Measurements from ENCODE around the gene RNF215.

The RNF215 gene

DNA sequence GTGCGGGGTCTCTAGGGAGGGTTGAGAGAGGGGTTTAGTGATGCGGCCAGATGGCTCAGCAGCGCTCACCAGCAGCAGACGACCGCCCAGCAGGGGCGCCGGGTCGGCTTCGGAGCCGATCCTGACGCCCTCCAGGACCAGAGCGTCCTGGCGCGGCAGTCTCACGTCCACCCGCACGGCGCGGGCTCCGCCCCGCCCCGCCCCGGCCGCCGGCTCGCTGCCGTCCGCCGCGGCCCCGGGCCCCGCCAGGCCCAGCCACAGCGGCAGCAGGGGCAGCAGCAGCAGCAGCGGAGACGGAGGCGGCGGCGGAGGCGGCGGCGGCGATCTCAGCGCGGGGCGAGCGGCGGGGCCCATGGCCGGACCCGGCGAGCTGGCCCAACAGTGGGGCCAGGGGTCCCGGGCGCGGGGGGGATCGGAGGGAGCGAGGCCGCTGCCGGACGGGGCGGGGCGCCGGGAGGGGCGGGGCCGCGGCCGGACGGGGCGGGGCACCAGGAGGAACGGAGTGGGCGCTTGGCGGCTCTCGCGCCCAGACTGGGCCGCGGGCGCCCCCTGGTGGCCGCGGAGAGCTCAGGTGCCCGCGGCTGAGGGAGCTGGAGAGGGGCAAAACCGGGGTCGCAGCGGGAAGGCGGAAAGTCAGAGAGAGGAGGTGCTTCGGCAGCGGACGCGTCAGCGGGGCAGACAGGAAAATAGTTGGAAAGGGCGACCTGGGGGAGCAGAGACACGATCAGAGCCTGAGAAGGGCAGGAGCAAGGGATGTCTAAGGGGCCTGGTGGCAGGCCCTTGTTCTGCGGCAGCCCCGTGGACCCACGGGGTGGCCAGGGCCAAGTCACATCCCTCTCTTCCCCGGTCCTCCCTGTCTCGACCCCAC is at the start of gene RNF215:
Gene RNF215 (minus strand): TSS at position 452 of the 868 bp plus-strand sequence. CDS start 98 bp downstream, at position 354.
- peak within 1 kb of the TSS; percentile 62 to 74 for H3K4me3 ChIP-seq (replicated peaks in 1 of 2; ENCODE audit: low read depth in 2 of 2, low read length in 2 of 2)
- peak; percentile 75 to 85 for DNase-seq (ENCODE audit: low read depth in 2 of 2)
- TF ChIP-seq, protein P1, sequence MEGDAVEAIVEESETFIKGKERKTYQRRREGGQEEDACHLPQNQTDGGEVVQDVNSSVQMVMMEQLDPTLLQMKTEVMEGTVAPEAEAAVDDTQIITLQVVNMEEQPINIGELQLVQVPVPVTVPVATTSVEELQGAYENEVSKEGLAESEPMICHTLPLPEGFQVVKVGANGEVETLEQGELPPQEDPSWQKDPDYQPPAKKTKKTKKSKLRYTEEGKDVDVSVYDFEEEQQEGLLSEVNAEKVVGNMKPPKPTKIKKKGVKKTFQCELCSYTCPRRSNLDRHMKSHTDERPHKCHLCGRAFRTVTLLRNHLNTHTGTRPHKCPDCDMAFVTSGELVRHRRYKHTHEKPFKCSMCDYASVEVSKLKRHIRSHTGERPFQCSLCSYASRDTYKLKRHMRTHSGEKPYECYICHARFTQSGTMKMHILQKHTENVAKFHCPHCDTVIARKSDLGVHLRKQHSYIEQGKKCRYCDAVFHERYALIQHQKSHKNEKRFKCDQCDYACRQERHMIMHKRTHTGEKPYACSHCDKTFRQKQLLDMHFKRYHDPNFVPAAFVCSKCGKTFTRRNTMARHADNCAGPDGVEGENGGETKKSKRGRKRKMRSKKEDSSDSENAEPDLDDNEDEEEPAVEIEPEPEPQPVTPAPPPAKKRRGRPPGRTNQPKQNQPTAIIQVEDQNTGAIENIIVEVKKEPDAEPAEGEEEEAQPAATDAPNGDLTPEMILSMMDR (IDR thresholded peaks at IDR 0.05; ENCODE audit: low read depth, low read length), result peak; percentile 50

DNA sequence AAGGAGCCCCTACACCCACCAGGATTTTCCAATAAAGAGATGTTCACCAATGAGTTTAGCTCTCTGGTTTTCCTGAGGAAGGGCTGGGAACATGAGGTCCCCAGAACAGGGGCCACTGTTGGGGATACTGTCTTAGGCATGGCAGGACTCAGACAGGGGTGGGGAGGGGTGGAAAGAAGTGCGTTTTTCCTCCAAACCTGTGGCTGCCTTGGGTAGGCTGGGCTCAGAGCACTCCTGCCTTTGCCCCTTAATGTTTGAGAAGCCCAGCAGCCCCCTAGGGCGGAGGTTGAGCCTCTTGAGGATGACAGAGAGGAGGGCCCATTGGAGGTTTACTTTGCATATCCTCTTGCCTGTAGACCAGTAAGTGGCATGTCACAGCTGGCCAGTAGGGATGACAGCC is 49.0 kb upstream of the RNF215 start:
- H3K4me3 ChIP-seq (replicated peaks in 1 of 2; ENCODE audit: low read depth in 2 of 2, low read length in 2 of 2), result no peak overlapping the region
- TF ChIP-seq, protein P1 (IDR thresholded peaks at IDR 0.05; ENCODE audit: low read depth, low read length), result no peak

GRCh38 chr22:30435674-30436126 is 48.5 kb upstream of the RNF215 start:
- no peak overlapping the region for H3K4me3 ChIP-seq (replicated peaks in 1 of 2; ENCODE audit: low read depth in 2 of 2, low read length in 2 of 2)
- DNase-seq (ENCODE audit: low read depth in 2 of 2), result no peak
- TF ChIP-seq, protein P1 (IDR thresholded peaks at IDR 0.05; ENCODE audit: low read depth, low read length), result no peak

More for the DNA sequence above, 49.0 kb upstream of the RNF215 start:
- no peak for DNase-seq (ENCODE audit: low read depth in 2 of 2)

DNA sequence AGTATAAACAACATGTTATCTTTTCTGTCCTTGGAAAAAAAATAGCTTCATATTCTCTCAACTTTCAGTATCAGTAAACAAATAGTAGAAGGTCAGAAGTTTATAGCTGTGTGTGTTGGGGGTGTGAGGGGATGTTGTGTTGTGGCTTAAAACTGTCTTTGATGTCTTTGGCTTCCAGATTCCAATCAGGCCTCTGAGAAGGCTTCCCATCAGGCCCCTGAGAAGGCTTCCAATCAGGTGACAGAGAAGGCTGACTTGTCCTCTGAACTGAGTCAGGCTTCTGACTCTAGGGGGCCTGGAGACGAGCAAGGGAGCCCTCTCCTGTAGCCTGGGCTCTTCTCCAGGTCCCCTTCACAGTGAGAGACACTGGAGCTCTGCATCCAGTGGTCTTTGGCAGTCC is 47.6 kb upstream of the RNF215 start:
- TF ChIP-seq, protein P1 (IDR thresholded peaks at IDR 0.05; ENCODE audit: low read depth, low read length), result no peak
- H3K4me3 ChIP-seq (replicated peaks in 1 of 2; ENCODE audit: low read depth in 2 of 2, low read length in 2 of 2), result no peak overlapping the region
- no peak for DNase-seq (ENCODE audit: low read depth in 2 of 2)

DNA sequence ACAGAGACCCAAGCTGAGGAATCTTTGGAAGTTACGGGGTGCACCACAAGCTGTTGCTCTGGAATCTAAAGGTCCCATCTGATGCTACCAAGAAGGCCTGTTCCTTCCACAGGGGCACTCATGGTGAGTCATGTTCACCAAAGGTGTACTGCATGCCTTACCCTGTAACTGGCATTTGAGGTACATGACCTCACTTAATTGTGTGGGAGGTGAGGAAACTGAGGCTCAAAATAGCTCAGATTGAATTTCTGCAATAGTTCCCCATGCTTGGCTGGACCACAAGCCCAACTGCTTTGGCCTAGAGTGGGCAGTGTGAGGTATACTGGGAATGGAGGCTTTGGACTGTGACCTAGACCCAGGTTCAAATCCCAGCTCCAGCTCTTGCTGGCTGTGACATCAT is 46.6 kb upstream of the RNF215 start:
- H3K4me3 ChIP-seq (replicated peaks in 1 of 2; ENCODE audit: low read depth in 2 of 2, low read length in 2 of 2), result no peak overlapping the region
- DNase-seq (ENCODE audit: low read depth in 2 of 2), result no peak
- TF ChIP-seq, protein P1 (IDR thresholded peaks at IDR 0.05; ENCODE audit: low read depth, low read length), result no peak

- TF ChIP-seq, protein P1 (IDR thresholded peaks at IDR 0.05; ENCODE audit: low read depth, low read length), result no peak
- no peak for DNase-seq (ENCODE audit: low read depth in 2 of 2)
- no peak overlapping the region for H3K4me3 ChIP-seq (replicated peaks in 1 of 2; ENCODE audit: low read depth in 2 of 2, low read length in 2 of 2)
Measured at GRCh38 chr22:30433227-30433626, 46.0 kb upstream of the RNF215 start.

Data from cardiac fibroblast (primary cell).